ENCODE results near the gene COL4A6. TPM values are rescaled to one million over a fixed set of nuclear protein-coding genes. Genes with fewer than 3 reads are reported as not detected.

Gene COL4A6
- total RNA-seq, 1 donor from 2014 or later, result under 0.01 TPM

- no peak overlapping the region for H3K4me3 ChIP-seq
- H3K36me3 ChIP-seq, result no peaks in the 10 kb centered on the region
- H3K27me3 ChIP-seq, result no peaks in the 10 kb centered on the region
- peak overlapping the region in 1 of 2 donors; percentile 27 for H3K27ac ChIP-seq
- peaks cover 0 to 2% of the 10 kb centered on the region in 2 donors for H3K4me1 ChIP-seq
- no peak for DNase-seq (ENCODE audit: low spot score in 2 of 2)
- no peak for TF ChIP-seq CTCF (IDR thresholded peaks at IDR 0.05)
- intact Hi-C loops (cut with DNase I), result no loop called here
- H3K9me3 ChIP-seq, result no peaks in the 10 kb centered on the region
Observed at GRCh38 chrX:108464604-108465003, 26.4 kb upstream of the COL4A6 start.

GRCh38 chrX:108456971-108457477 lies 18.8 kb upstream of the COL4A6 start:
- no peak for TF ChIP-seq CTCF (IDR thresholded peaks at IDR 0.05)
- no peak overlapping the region for H3K27ac ChIP-seq
- no peak overlapping the region for H3K4me3 ChIP-seq
- intact Hi-C loops (cut with DNase I), result no loop called here
- H3K27me3 ChIP-seq, result no peaks in the 10 kb centered on the region
- no peak for DNase-seq (ENCODE audit: low spot score in 2 of 2)
- H3K4me1 ChIP-seq, result no peaks in the 10 kb centered on the region
- no peaks in the 10 kb centered on the region for H3K36me3 ChIP-seq
- H3K9me3 ChIP-seq, result no peaks in the 10 kb centered on the region

- intact Hi-C loops (cut with DNase I), result no loop called here
- no peaks in the 10 kb centered on the region for H3K4me1 ChIP-seq
- H3K27me3 ChIP-seq, result no peaks in the 10 kb centered on the region
- no peak for TF ChIP-seq CTCF (IDR thresholded peaks at IDR 0.05)
- no peaks in the 10 kb centered on the region for H3K9me3 ChIP-seq
- H3K36me3 ChIP-seq, result no peaks in the 10 kb centered on the region
- H3K4me3 ChIP-seq, result no peak overlapping the region
- no peak for DNase-seq (ENCODE audit: low spot score in 2 of 2)
- H3K27ac ChIP-seq, result no peak overlapping the region
Observed at GRCh38 chrX:108453841-108454240, 15.6 kb upstream of the COL4A6 start.

- H3K4me1 ChIP-seq, result no peaks in the 10 kb centered on the region
- intact Hi-C loops (cut with DNase I), result no loop called here
- no peaks in the 10 kb centered on the region for H3K36me3 ChIP-seq
- H3K4me3 ChIP-seq, result no peak overlapping the region
- H3K27ac ChIP-seq, result no peak overlapping the region
- DNase-seq (ENCODE audit: low spot score in 2 of 2), result no peak
- TF ChIP-seq CTCF (IDR thresholded peaks at IDR 0.05), result no peak
- H3K27me3 ChIP-seq, result no peaks in the 10 kb centered on the region
- H3K9me3 ChIP-seq, result peaks cover 0 to 5% of the 10 kb centered on the region in 2 donors
Observed at GRCh38 chrX:108447303-108447702, 9.1 kb upstream of the COL4A6 start.

- Histone ChIP-seq H3K4me1 (no peaks in the 10 kb centered on the region), H3K4me3 (peak overlapping the region in 1 of 2 donors; percentile 67), H3K27ac (no peak overlapping the region), H3K36me3 (no peaks in the 10 kb centered on the region), H3K27me3 (no peaks in the 10 kb centered on the region), H3K9me3 (peaks cover 0 to 5% of the 10 kb centered on the region in 2 donors)
- intact Hi-C loops (cut with DNase I), result no loop called here
- DNase-seq (ENCODE audit: low spot score in 2 of 2), result no peak
- no peak for TF ChIP-seq CTCF (IDR thresholded peaks at IDR 0.05)
Observed at GRCh38 chrX:108442901-108443464, 4.8 kb upstream of the COL4A6 start.

All from ascending aorta (tissue), 2 donors.